Lower lobe of right lung (tissue), 2 donors: ENCODE data around the gene SLC7A14. TPM values are rescaled to one million over a fixed set of nuclear protein-coding genes. Genes with fewer than 3 reads are reported as not detected.

Experiments
- ATAC-seq, 2 donors: fragments of 200-7000 bp; cut with Tn5 transposase; one replicate each; pipeline ENCODE4 v1.9.1; 2020 to 2022; ENCODE audit warnings: mild to moderate bottlenecking in 2 of 2, moderate library complexity in 2 of 2
- DNase-seq: peaks from one replicate; pipeline ENCODE4 v3.0.0-alpha.2; 2020
- H3K27ac ChIP-seq: fragments of 200-600 bp; one replicate; pipeline ENCODE4 v1.8.0; 2022
- H3K27me3 ChIP-seq: fragments of 200-600 bp; one replicate; pipeline ENCODE4 v1.8.0; 2022; ENCODE audit warnings: low read depth
- H3K36me3 ChIP-seq: fragments of 200-600 bp; one replicate; pipeline ENCODE4 v1.8.0; 2022; ENCODE audit warnings: mild to moderate bottlenecking
- H3K4me1 ChIP-seq: fragments of 200-600 bp; one replicate; pipeline ENCODE4 v1.8.0; 2022
- H3K4me3 ChIP-seq: fragments of 200-600 bp; one replicate; pipeline ENCODE4 v1.8.0; 2022; ENCODE audit warnings: mild to moderate bottlenecking
- H3K9me3 ChIP-seq: fragments of 200-600 bp; one replicate; pipeline ENCODE4 v1.8.0; 2022
- intact Hi-C: fragments of 100-400 bp; cut with DNase I; formaldehyde crosslinking; loops from one replicate; pipeline ENCODE4 v1.11.0; 2022
- total RNA-seq: library from RNA; stranded (reverse); fragmentation: NEBNext Ultra II Directional; extraction: Animal tissue kit (Norgen Biotek cat#: 25700); gene quantifications from one replicate; pipeline ENCODE4 v1.2.1, GENCODE V29; 2021
- TF ChIP-seq, protein P1 (sequence below): fragments of 200-600 bp; IDR thresholded peaks from one replicate; pipeline ENCODE4 v1.8.0; 2022; ENCODE audit warnings: antibody characterized with exemption, mild to moderate bottlenecking
- donor health status: DM: no; HTN: yes; CAD: no; lungs with severe emphysema.

Gene SLC7A14
- total RNA-seq, 1 donor from 2014 or later: 0.06 TPM

DNA sequence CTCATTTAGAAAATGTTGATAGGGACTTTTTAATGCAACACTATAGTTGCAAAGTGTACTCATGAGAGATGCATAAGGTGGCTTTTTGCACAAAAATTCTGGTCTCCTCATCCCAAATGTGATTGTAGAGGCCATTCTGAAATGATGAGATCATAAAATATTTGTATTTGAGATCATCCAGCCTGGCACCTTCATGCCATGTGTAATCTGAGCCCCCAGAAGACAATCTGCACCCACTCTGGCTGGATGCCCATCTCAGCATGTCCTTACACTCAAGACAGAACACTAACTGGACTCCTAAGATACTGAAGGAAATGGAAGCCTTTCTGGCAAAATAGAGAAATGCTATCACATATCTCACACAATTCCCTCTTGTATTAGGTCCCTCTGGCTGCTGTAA lies 49.2 kb downstream of the SLC7A14 start:
- no peaks in the 10 kb centered on the region for H3K4me1 ChIP-seq
- TF ChIP-seq, protein P1, sequence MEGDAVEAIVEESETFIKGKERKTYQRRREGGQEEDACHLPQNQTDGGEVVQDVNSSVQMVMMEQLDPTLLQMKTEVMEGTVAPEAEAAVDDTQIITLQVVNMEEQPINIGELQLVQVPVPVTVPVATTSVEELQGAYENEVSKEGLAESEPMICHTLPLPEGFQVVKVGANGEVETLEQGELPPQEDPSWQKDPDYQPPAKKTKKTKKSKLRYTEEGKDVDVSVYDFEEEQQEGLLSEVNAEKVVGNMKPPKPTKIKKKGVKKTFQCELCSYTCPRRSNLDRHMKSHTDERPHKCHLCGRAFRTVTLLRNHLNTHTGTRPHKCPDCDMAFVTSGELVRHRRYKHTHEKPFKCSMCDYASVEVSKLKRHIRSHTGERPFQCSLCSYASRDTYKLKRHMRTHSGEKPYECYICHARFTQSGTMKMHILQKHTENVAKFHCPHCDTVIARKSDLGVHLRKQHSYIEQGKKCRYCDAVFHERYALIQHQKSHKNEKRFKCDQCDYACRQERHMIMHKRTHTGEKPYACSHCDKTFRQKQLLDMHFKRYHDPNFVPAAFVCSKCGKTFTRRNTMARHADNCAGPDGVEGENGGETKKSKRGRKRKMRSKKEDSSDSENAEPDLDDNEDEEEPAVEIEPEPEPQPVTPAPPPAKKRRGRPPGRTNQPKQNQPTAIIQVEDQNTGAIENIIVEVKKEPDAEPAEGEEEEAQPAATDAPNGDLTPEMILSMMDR: no peak
- no peak overlapping the region for H3K27ac ChIP-seq
- DNase-seq: no peak
- H3K9me3 ChIP-seq: no peaks in the 10 kb centered on the region
- no peaks in the 10 kb centered on the region for H3K36me3 ChIP-seq
- intact Hi-C loops: no loop called here
- ATAC-seq: no peak
- H3K4me3 ChIP-seq: no peak overlapping the region
- H3K27me3 ChIP-seq: no peaks in the 10 kb centered on the region

DNA sequence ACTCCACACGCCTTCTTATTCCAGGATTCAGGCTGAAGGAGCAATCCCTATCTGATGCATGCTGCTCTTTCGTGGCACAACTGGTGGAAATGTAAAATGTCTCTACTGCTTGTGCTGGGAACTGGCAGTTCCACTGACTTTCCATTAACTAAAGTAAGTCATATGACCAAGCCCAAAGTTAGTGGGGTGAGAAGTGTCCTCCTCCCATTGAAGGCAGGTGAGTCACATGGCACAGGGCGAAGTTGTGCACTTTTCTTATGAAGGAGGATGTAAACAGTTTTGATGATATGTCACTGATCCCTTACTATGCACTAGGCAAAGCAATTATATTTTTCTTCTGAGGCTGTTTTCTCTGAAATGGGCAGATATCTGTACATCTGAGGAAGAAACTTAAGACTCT lies 51.6 kb downstream of the SLC7A14 start:
- TF ChIP-seq, protein P1: no peak
- no peak for ATAC-seq
- Histone ChIP-seq H3K9me3 (no peaks in the 10 kb centered on the region), H3K4me3 (no peak overlapping the region), H3K27ac (no peak overlapping the region), H3K36me3 (no peaks in the 10 kb centered on the region), H3K4me1 (no peaks in the 10 kb centered on the region), H3K27me3 (no peaks in the 10 kb centered on the region)
- no peak for DNase-seq
- intact Hi-C loops: no loop called here

DNA sequence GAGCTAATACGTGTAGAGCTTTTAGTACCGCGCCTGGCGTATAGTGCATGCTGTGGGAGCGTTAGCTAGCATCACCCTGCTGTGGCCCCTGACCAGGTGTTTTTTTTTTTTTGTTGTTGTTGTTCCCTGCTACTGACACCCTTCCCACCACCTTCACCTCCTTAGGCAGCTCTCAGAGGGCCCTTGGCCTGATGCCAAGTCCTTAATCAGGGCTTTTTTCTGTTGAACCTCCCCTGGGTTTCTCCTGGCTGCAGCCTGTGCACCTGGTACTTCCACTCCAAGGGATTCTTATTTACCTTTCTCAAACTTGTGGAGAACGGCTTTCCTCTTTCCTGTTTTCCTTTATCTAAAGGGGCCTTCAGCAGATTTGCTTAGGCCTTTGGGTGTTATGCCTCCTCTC lies 53.3 kb downstream of the SLC7A14 start:
- DNase-seq (no peak), ATAC-seq (no peak)
- H3K27me3 ChIP-seq: no peaks in the 10 kb centered on the region
- no peak overlapping the region for H3K27ac ChIP-seq
- H3K4me1 ChIP-seq: no peaks in the 10 kb centered on the region
- H3K4me3 ChIP-seq: no peak overlapping the region
- TF ChIP-seq, protein P1: no peak
- no peaks in the 10 kb centered on the region for H3K36me3 ChIP-seq
- intact Hi-C loops: no loop called here
- no peaks in the 10 kb centered on the region for H3K9me3 ChIP-seq

DNA sequence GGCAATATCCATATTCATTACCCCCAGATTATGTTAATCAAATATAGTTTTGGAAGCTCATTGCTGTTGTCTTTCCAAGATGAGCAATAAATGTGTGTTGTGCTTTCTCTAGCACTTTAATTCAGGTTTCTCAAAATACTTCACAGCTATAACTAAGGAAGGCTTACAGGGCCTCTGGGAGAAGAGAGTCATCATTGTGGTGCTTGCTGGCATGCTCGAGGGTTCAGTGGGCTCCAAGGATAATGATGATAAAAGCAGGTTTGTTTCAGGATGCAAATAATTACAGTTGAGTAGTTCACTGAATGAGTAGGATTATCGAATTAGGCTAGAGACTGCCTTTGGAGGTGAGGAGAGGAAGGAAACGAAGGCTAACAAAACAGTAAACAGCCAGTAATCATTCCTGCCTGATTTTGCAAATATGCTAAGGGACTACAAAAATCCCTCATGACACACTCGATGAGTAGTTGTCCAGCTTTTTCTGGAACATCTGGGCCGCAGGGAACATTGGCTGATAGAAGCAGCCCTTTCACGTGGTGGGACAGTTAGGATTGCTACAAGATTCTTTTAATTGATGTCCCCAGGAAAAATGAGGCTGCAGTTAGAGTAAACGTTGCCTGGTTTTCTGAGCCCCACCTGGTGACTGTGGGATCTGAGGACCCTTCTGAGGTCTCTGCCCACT lies 54.1 kb downstream of the SLC7A14 start:
- Histone ChIP-seq H3K4me1 (no peaks in the 10 kb centered on the region), H3K27ac (no peak overlapping the region), H3K36me3 (no peaks in the 10 kb centered on the region), H3K9me3 (no peaks in the 10 kb centered on the region), H3K4me3 (no peak overlapping the region), H3K27me3 (no peaks in the 10 kb centered on the region)
- intact Hi-C loops: no loop called here
- TF ChIP-seq, protein P1: no peak
- DNase-seq (no peak), ATAC-seq (no peak)

DNA sequence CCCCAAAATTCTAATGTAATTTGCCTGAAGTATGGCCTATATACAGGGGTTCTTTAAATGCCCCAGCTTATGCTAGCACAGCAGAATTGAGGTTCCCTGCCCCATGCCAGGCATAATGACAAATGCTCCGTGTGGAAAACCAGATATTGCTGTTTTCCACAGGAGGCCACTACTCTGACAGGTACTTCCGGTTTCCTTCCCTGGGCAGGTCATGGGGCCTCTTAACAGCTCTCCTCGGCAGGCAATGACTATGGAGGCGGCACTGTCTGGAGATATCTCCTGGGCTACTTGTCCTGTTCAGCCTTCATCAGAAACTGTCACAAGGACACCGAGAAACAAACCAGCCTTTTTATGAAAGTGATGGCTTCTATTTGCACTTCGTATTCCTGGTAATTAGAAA lies 54.8 kb downstream of the SLC7A14 start:
- DNase-seq: no peak
- Histone ChIP-seq H3K27ac (no peak overlapping the region), H3K9me3 (no peaks in the 10 kb centered on the region), H3K36me3 (no peaks in the 10 kb centered on the region), H3K27me3 (no peaks in the 10 kb centered on the region), H3K4me3 (no peak overlapping the region), H3K4me1 (no peaks in the 10 kb centered on the region)
- intact Hi-C loops: no loop called here
- ATAC-seq: no peak
- TF ChIP-seq, protein P1: no peak
